Activated CD4-positive, alpha-beta T cell treated with anti-CD3 and anti-CD28 coated beads, Interleukin-2, amount 50 U/mL, for 24 hours (primary cell): ENCODE measurements around the gene CACNA2D3.
"Not testable (repeated sequence)": the region's sequence is repeated elsewhere in the genome, so short reads cannot be mapped to it uniquely, and the experiment has no call there.

ENCODE experiments used
- DNase-seq, 2 donors: peaks; one replicate each; pipeline ENCODE4 v3.0.0-alpha.2; 2020; ENCODE audit warnings: low read depth in 1 of 2, low spot score in 1 of 2

Gene CACNA2D3

DNA sequence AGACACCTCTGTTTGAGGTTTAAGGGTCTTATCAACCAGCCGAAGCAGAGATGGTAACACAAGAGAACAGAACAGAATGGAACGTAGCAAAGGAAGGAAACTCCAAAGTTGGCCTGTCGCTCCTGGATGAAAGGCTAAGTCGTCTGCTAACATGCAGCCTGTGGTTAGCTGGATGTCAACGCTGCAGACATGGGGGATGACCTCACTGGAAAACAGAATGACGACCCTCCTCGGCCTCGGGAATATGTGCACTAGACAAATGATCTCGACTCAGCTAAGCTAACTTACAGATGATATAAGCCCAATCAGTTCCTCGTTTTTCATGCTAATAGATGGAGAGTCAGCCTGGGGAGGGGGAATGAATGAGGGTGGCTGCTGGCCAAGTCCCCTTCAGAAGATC, 983.3 kb downstream of the CACNA2D3 start:
- DNase-seq = no peak

GRCh38 chr3:55107187-55107586, 984.8 kb downstream of the CACNA2D3 start:
- DNase-seq = no peak

DNA sequence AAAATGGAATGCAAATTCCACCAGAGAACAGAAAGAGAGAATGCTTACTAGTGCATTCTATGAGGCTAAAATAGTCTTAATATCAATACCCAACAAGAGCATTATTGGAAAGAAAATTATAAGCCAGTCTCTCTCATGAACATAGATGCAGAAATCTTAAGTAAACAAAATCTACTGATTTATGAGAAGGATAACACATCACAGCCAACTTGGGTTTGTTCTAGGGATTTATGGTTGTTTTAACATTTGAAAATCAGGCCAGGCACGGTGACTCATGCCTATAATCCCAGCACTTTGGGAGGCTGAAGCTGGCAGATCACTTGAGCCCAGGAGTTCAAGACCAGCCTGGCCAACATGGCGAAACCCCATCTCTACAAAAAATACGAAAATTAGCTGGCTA, 989.6 kb downstream of the CACNA2D3 start:
- DNase-seq = not testable (repeated sequence)

DNA sequence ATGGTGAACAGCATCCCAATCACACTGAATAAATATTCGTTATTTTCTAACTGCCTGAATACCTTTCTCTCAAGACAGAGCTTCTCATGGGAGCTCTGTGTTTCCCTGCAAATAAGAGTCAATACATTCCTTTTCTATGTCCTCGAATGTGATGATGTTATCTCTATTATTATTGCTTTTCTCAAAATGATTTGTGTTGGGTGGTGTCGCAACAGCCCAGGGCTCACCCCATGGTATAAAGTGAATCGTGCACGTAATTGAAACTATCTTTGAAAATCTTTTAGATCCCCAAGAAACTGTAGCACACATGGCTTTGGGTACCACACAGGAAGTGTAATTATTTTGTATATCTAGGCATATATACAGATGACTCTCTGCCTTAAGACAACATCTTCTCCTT, 996.1 kb downstream of the CACNA2D3 start:
- DNase-seq = no peak

DNA sequence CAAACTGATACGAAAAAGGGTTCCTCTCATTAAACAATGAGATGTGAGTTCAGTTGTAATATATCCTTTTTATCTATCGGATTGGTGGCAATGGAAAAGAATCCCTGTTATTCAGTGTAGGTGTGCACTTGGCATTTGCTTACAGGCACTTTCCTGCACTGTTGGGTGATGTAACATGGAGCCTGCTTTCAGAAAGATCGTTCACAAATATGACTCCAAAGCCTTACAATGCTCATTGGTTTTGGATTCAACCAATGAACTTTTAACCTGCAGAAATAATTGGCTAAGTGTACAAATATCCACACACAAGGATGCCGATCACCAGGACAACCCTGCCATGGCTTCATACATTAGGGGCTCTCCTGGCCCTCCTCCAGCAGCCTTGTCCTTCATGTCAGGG, 996.9 kb downstream of the CACNA2D3 start:
- DNase-seq = no peak

GRCh38 chr3:55122312-55122711, 1000.0 kb downstream of the CACNA2D3 start:
- no peak for DNase-seq
